HepG2 (cell line): Measurements from ENCODE around the gene COA5. TPM values are rescaled to one million over a fixed set of nuclear protein-coding genes. Genes with fewer than 3 reads are reported as not detected.

Experiments
- ATAD3A ChIP-seq: sonication (generic); formaldehyde crosslinking; IDR thresholded peaks from 2 replicates; pipeline ENCODE4 v1.4.0; 2020; ENCODE audit warnings: missing genetic modification reagents
- BRCA1 ChIP-seq: sonication (generic); formaldehyde crosslinking; IDR thresholded peaks from 2 replicates; pipeline ENCODE4 v1.4.0; 2020; ENCODE audit warnings: missing genetic modification reagents
- DPF2 ChIP-seq: sonication (generic); formaldehyde crosslinking; IDR thresholded peaks from 2 replicates; pipeline ENCODE4 v1.4.0; 2020; ENCODE audit warnings: mild to moderate bottlenecking, low read depth, missing genetic modification reagents, borderline replicate concordance
- DRAP1 ChIP-seq: IDR thresholded peaks from 2 replicates; pipeline ENCODE4 v1.6.1; 2016; ENCODE audit warnings: missing genetic modification reagents, missing compliant biosample characterization
- EED ChIP-seq: sonication (generic); formaldehyde crosslinking; IDR thresholded peaks from 2 replicates; pipeline ENCODE4 v1.5.0; 2020; ENCODE audit warnings: mild to moderate bottlenecking, missing genetic modification reagents
- FLYWCH1 ChIP-seq: sonication (generic); formaldehyde crosslinking; IDR thresholded peaks from 2 replicates; pipeline ENCODE4 v1.8.1; 2023; ENCODE audit warnings: mild to moderate bottlenecking, missing genetic modification reagents
- FOSL1 ChIP-seq: sonication (generic); formaldehyde crosslinking; IDR thresholded peaks from 2 replicates; pipeline ENCODE4 v1.9.0; 2021; ENCODE audit warnings: missing genetic modification reagents, borderline replicate concordance
- GATAD2A ChIP-seq: IDR thresholded peaks from 2 replicates; pipeline ENCODE4 v1.6.1; 2016
- GTF3A ChIP-seq: sonication (generic); formaldehyde crosslinking; conservative IDR thresholded peaks from 2 replicates; pipeline ENCODE4 v1.4.0; 2020; ENCODE audit warnings: mild to moderate bottlenecking, missing genetic modification reagents
- KAT7 ChIP-seq: IDR thresholded peaks from 2 replicates; pipeline ENCODE4 v1.6.1; 2018; ENCODE audit warnings: borderline replicate concordance, missing compliant biosample characterization
- MZF1 ChIP-seq: sonication (generic); formaldehyde crosslinking; IDR thresholded peaks from 2 replicates; pipeline ENCODE4 v1.8.1; 2023; ENCODE audit warnings: mild to moderate bottlenecking, missing genetic modification reagents, borderline replicate concordance
- NBN ChIP-seq: fragments of 450-650 bp; conservative IDR thresholded peaks from 2 replicates; pipeline ENCODE4 v1.6.1; 2017
- NFKBIZ ChIP-seq: IDR thresholded peaks from 2 replicates; pipeline ENCODE4 v1.6.1; 2018; ENCODE audit warnings: missing genetic modification reagents, missing compliant biosample characterization
- PRMT3 ChIP-seq: sonication (generic); formaldehyde crosslinking; IDR thresholded peaks from 2 replicates; pipeline ENCODE4 v1.8.1; 2022; ENCODE audit warnings: low read depth, mild to moderate bottlenecking, moderate library complexity, missing genetic modification reagents, borderline replicate concordance
- RBFOX2 ChIP-seq: fragments of 200-400 bp; formaldehyde crosslinking; IDR thresholded peaks from 2 replicates; pipeline ENCODE4 v1.6.1; 2017; ENCODE audit warnings: low read depth, mild to moderate bottlenecking, low read length
- REL ChIP-seq: sonication (generic); formaldehyde crosslinking; conservative IDR thresholded peaks from 2 replicates; pipeline ENCODE4 v1.8.0; 2022; ENCODE audit warnings: mild to moderate bottlenecking, missing genetic modification reagents, moderate library complexity
- RELA ChIP-seq: sonication (generic); formaldehyde crosslinking; IDR thresholded peaks from 2 replicates; pipeline ENCODE4 v1.4.0; 2020; ENCODE audit warnings: missing genetic modification reagents
- RNF219 ChIP-seq: sonication (generic); formaldehyde crosslinking; IDR thresholded peaks from 2 replicates; pipeline ENCODE4 v1.5.0; 2020; ENCODE audit warnings: mild to moderate bottlenecking, missing genetic modification reagents
- SAP130 ChIP-seq: IDR thresholded peaks from 2 replicates; pipeline ENCODE4 v1.6.1; 2016; ENCODE audit warnings: low read depth
- SCMH1 ChIP-seq: sonication (generic); formaldehyde crosslinking; IDR thresholded peaks from 2 replicates; pipeline ENCODE4 v1.9.0; 2021; ENCODE audit warnings: missing genetic modification reagents, mild to moderate bottlenecking, borderline replicate concordance
- SRSF1 ChIP-seq: fragments of 200-400 bp; formaldehyde crosslinking; optimal IDR thresholded peaks from 2 replicates; pipeline ENCODE3; 2017; ENCODE audit warnings: mild to moderate bottlenecking, low read depth, low read length, moderate library complexity
- SRSF4 ChIP-seq: fragments of 200-400 bp; formaldehyde crosslinking; IDR thresholded peaks from one replicate; pipeline ENCODE4 v1.6.1; 2018; ENCODE audit warnings: mild to moderate bottlenecking, low read depth, low read length, moderate library complexity; ENCODE audit not compliant: poor library complexity, severe bottlenecking
- TGIF2 ChIP-seq: IDR thresholded peaks from 2 replicates; pipeline ENCODE4 v1.6.1; 2016; ENCODE audit warnings: control low read depth, missing compliant biosample characterization
- ZFP1 ChIP-seq: IDR thresholded peaks from 2 replicates; pipeline ENCODE4 v1.6.1; 2016
- ZMAT3 ChIP-seq: sonication (generic); formaldehyde crosslinking; conservative IDR thresholded peaks from 2 replicates; pipeline ENCODE4 v1.7.0; 2021; ENCODE audit warnings: missing genetic modification reagents
- ZNF264 ChIP-seq: sonication (generic); formaldehyde crosslinking; IDR thresholded peaks from 2 replicates; pipeline ENCODE4 v1.4.0; 2020; ENCODE audit warnings: missing genetic modification reagents
- ZNF382 ChIP-seq: sonication (generic); formaldehyde crosslinking; IDR thresholded peaks from 2 replicates; pipeline ENCODE4 v1.5.0; 2020; ENCODE audit warnings: missing genetic modification reagents, mild to moderate bottlenecking, borderline replicate concordance
- ZNF44 ChIP-seq: sonication (generic); formaldehyde crosslinking; IDR thresholded peaks from 2 replicates; pipeline ENCODE4 v1.5.1; 2020; ENCODE audit warnings: mild to moderate bottlenecking, missing genetic modification reagents
- ZNF446 ChIP-seq: sonication (generic); formaldehyde crosslinking; IDR thresholded peaks from 2 replicates; pipeline ENCODE4 v1.5.0; 2020; ENCODE audit warnings: mild to moderate bottlenecking, missing genetic modification reagents
- ZNF549 ChIP-seq: sonication (generic); formaldehyde crosslinking; IDR thresholded peaks from 2 replicates; pipeline ENCODE4 v1.5.0; 2020; ENCODE audit warnings: missing genetic modification reagents
- ZNF576 ChIP-seq: sonication (generic); formaldehyde crosslinking; IDR thresholded peaks from 2 replicates; pipeline ENCODE4 v1.4.0; 2020; ENCODE audit warnings: mild to moderate bottlenecking, missing genetic modification reagents
- ZNF768 ChIP-seq: sonication (generic); formaldehyde crosslinking; IDR thresholded peaks from 2 replicates; pipeline ENCODE4 v1.4.0; 2020; ENCODE audit warnings: missing genetic modification reagents
- polyA plus RNA-seq, 8 experiments: library from polyadenylated mRNA; depleted of rRNA in 3 of 8; stranded (reverse) in 7 of 8; unstranded in 1 of 8; fragments of >200 nt; fragmentation: Illumina TruSeq in 4 of 8; extraction: Trizol in 4 of 8; gene quantifications; 2 replicates each; pipeline versions ENCODE4 v1.2.1 to v1.2.3, GENCODE V29; 2011 to 2016; ENCODE audit warnings: low read depth in 4 of 8, missing spikeins in 1 of 8, mixed read lengths in 1 of 8; ENCODE audit not compliant: insufficient read depth in 1 of 8
- total RNA-seq, 5 experiments: library from RNA; depleted of rRNA; stranded (reverse); fragments of >200 nt; fragmentation: Illumina TruSeq; extraction: Trizol; gene quantifications; 2 replicates each; pipeline ENCODE4 v1.2.3, GENCODE V29; 2016; ENCODE audit warnings: low read depth in 1 of 5

The COA5 gene
- total and polyA plus RNA-seq, 2 of the 13 experiments (the other 11 are each of a cell fraction or from before 2014, with no cell fraction given), result 43.6 to 64.5 TPM

- TF ChIP-seq ZNF382 (CRISPR knock-in tag) (no peak), RBFOX2 (no peak), BRCA1 (CRISPR knock-in tag) (no peak), NBN (no peak), SAP130 (CRISPR knock-in tag) (peak; percentile 20; the same call in 1 of the 2 replicates), FOSL1 (CRISPR knock-in tag) (no peak), DPF2 (CRISPR knock-in tag) (no peak), SRSF1 (no peak), ZFP1 (CRISPR knock-in tag) (no peak), RELA (CRISPR knock-in tag) (no peak), RNF219 (CRISPR knock-in tag) (no peak), GTF3A (CRISPR knock-in tag) (no peak), GATAD2A (CRISPR knock-in tag) (0 out of 2 replicates have a peak, but pooled peaks have one; percentile 16), FLYWCH1 (CRISPR knock-in tag) (no peak), ZNF549 (CRISPR knock-in tag) (no peak), ZNF768 (no peak), NFKBIZ (CRISPR knock-in tag) (no peak), SCMH1 (CRISPR knock-in tag) (no peak), SRSF4 (no peak), REL (CRISPR knock-in tag) (no peak), ZNF264 (CRISPR knock-in tag) (no peak), ZNF576 (CRISPR knock-in tag) (no peak), ZMAT3 (no peak), ATAD3A (CRISPR knock-in tag) (no peak), ZNF446 (CRISPR knock-in tag) (no peak), EED (no peak), KAT7 (CRISPR knock-in tag) (no peak), PRMT3 (CRISPR knock-in tag) (no peak), MZF1 (CRISPR knock-in tag) (no peak), ZNF44 (no peak), TGIF2 (CRISPR knock-in tag) (no peak), DRAP1 (CRISPR knock-in tag) (0 out of 2 replicates have a peak, but pooled peaks have one; percentile 24)
Observed at GRCh38 chr2:98601532-98602132, 6.7 kb downstream of the COA5 start (continued).
